H9 (cell line): Measurements from ENCODE around the gene ZFYVE27. TPM values are rescaled to one million over a fixed set of nuclear protein-coding genes. Genes with fewer than 3 reads are reported as not detected.

Experiments
- DNase-seq: peaks from one replicate; pipeline ENCODE4 v3.0.0-alpha.2; 2017
- H2AFZ ChIP-seq: one replicate; pipeline ENCODE4 v1.6.1; 2013; ENCODE audit warnings: mild to moderate bottlenecking, low read length, control low read depth, moderate library complexity
- H2AK5ac ChIP-seq: 2 replicates; pipeline ENCODE4 v1.6.1; 2013; ENCODE audit warnings: low read length, control low read depth, mixed read lengths; ENCODE audit not compliant: insufficient read length
- H2BK120ac ChIP-seq: one replicate; pipeline ENCODE4 v1.6.1; 2013; ENCODE audit warnings: low read depth, mild to moderate bottlenecking, low read length, control low read depth, inconsistent platforms; ENCODE audit not compliant: poor library complexity, severe bottlenecking
- H2BK12ac ChIP-seq: 2 replicates; pipeline ENCODE4 v1.6.1; 2013; ENCODE audit warnings: low read length, control low read depth, mixed read lengths, low read depth; ENCODE audit not compliant: insufficient read length
- H2BK15ac ChIP-seq: 2 replicates; pipeline ENCODE4 v1.6.1; 2013; ENCODE audit warnings: low read depth, low read length, control low read depth
- H2BK20ac ChIP-seq: one replicate; pipeline ENCODE4 v1.6.1; 2013; ENCODE audit warnings: low read depth, mild to moderate bottlenecking, low read length, control low read depth, inconsistent platforms; ENCODE audit not compliant: poor library complexity, severe bottlenecking
- H2BK5ac ChIP-seq: 2 replicates; pipeline ENCODE4 v1.6.1; 2013; ENCODE audit warnings: low read length, control low read depth, mixed read lengths; ENCODE audit not compliant: insufficient read length
- H3K14ac ChIP-seq: 2 replicates; pipeline ENCODE4 v1.6.1; 2013; ENCODE audit warnings: low read length, control low read depth; ENCODE audit not compliant: insufficient read depth
- H3K18ac ChIP-seq: 2 replicates; pipeline ENCODE4 v1.6.1; 2013; ENCODE audit warnings: low read depth, mild to moderate bottlenecking, mixed read lengths, low read length, control low read depth; ENCODE audit not compliant: insufficient read length
- H3K23ac ChIP-seq: 2 replicates; pipeline ENCODE4 v1.6.1; 2013; ENCODE audit warnings: low read length, control low read depth, mixed read lengths, low read depth; ENCODE audit not compliant: insufficient read length
- H3K23me2 ChIP-seq: 2 replicates; pipeline ENCODE4 v1.6.1; 2013; ENCODE audit warnings: low read depth, mild to moderate bottlenecking, mixed read lengths, low read length, control low read depth; ENCODE audit not compliant: insufficient read length, poor library complexity, severe bottlenecking
- H3K27ac ChIP-seq: 2 replicates; pipeline ENCODE4 v1.5.1; 2013; ENCODE audit warnings: low read length, control low read depth, mixed read lengths, low read depth; ENCODE audit not compliant: insufficient read length
- H3K27me3 ChIP-seq: 2 replicates; pipeline ENCODE4 v1.6.1; 2013; ENCODE audit warnings: low read length, control low read depth, inconsistent platforms; ENCODE audit not compliant: insufficient read depth
- H3K4ac ChIP-seq: 2 replicates; pipeline ENCODE4 v1.6.1; 2013; ENCODE audit warnings: low read depth, mild to moderate bottlenecking, control low read depth, inconsistent platforms, low read length, moderate library complexity
- H3K4me1 ChIP-seq: 2 replicates; pipeline ENCODE4 v1.6.1; 2013; ENCODE audit warnings: low read length, control low read depth, inconsistent platforms; ENCODE audit not compliant: insufficient read depth
- H3K4me2 ChIP-seq: 2 replicates; pipeline ENCODE4 v1.6.1; 2013; ENCODE audit warnings: low read length, control low read depth, mixed read lengths; ENCODE audit not compliant: insufficient read length, insufficient read depth
- H3K56ac ChIP-seq: 2 replicates; pipeline ENCODE4 v1.6.1; 2013; ENCODE audit warnings: low read depth, mild to moderate bottlenecking, mixed read lengths, low read length, control low read depth; ENCODE audit not compliant: insufficient read length
- H3K79me1 ChIP-seq: 2 replicates; pipeline ENCODE4 v1.6.1; 2013; ENCODE audit warnings: low read depth, mild to moderate bottlenecking, moderate library complexity, low read length, control low read depth, inconsistent platforms; ENCODE audit not compliant: insufficient read depth, poor library complexity, severe bottlenecking
- H3K79me2 ChIP-seq: 2 replicates; pipeline ENCODE4 v1.6.1; 2013; ENCODE audit warnings: low read length, control low read depth, inconsistent platforms; ENCODE audit not compliant: insufficient read depth
- H3K9ac ChIP-seq: 2 replicates; pipeline ENCODE4 v1.6.1; 2013; ENCODE audit warnings: low read length, control low read depth, mixed read lengths; ENCODE audit not compliant: insufficient read length; ENCODE audit errors: extremely low read depth
- H3K9me3 ChIP-seq: one replicate; pipeline ENCODE4 v1.6.1; 2013; ENCODE audit warnings: low read depth, low read length, inconsistent platforms; ENCODE audit not compliant: control insufficient read depth
- H3T11ph ChIP-seq: one replicate; pipeline ENCODE4 v1.6.1; 2013; ENCODE audit warnings: mild to moderate bottlenecking, low read length, control low read depth, inconsistent platforms
- H4K20me1 ChIP-seq: one replicate; pipeline ENCODE4 v1.6.1; 2013; ENCODE audit not compliant: control insufficient read depth, insufficient read length, insufficient read depth
- H4K5ac ChIP-seq: 2 replicates; pipeline ENCODE4 v1.6.1; 2013; ENCODE audit warnings: low read depth, mild to moderate bottlenecking, mixed read lengths, low read length, control low read depth; ENCODE audit not compliant: insufficient read length
- H4K8ac ChIP-seq: replicated peaks from 2 replicates; pipeline ENCODE4 v1.6.1; 2013; ENCODE audit warnings: low read length, control low read depth, mixed read lengths, low read depth; ENCODE audit not compliant: insufficient read length
- H4K91ac ChIP-seq: 2 replicates; pipeline ENCODE4 v1.6.1; 2013; ENCODE audit warnings: low read depth, mild to moderate bottlenecking, moderate library complexity, mixed read lengths, low read length, control low read depth; ENCODE audit not compliant: insufficient read length
- H3K27ac Mint-ChIP-seq, 3 experiments: 2 replicates in 2 of 3; 3 replicates in 1 of 3; pipeline ENCODE4 v1.8.0; 2020 to 2021; ENCODE audit warnings: mixed read lengths in 3 of 3, mild to moderate bottlenecking in 1 of 3, moderate library complexity in 1 of 3
- H3K27me3 Mint-ChIP-seq: 2 replicates; pipeline ENCODE4 v1.8.0; 2021; ENCODE audit warnings: low read depth, mild to moderate bottlenecking, moderate library complexity, mixed read lengths
- H3K36me3 Mint-ChIP-seq, 3 experiments: 2 replicates in 2 of 3; 3 replicates in 1 of 3; pipeline ENCODE4 v1.8.0; 2020 to 2021; ENCODE audit warnings: low read depth in 3 of 3, mixed read lengths in 3 of 3; ENCODE audit not compliant: insufficient read depth in 1 of 3
- H3K4me1 Mint-ChIP-seq, 2 experiments: 2 replicates each; pipeline ENCODE4 v1.8.0; 2020; ENCODE audit warnings: mixed read lengths in 2 of 2
- H3K4me3 Mint-ChIP-seq, 2 experiments: 2 replicates in 1 of 2; 3 replicates in 1 of 2; pipeline ENCODE4 v1.8.0; 2020 to 2021; ENCODE audit warnings: mild to moderate bottlenecking in 2 of 2, mixed read lengths in 2 of 2, moderate library complexity in 1 of 2
- H3K9me3 Mint-ChIP-seq, 2 experiments: 2 replicates in 1 of 2; 3 replicates in 1 of 2; pipeline ENCODE4 v1.8.0; 2020; ENCODE audit warnings: mild to moderate bottlenecking in 2 of 2, mixed read lengths in 2 of 2, moderate library complexity in 1 of 2
- WGBS: extraction: QIAGEN DNeasy Blood & Tissue Kit; methylation state at CpG from one replicate; pipeline ENCODE4 v1.1.7; 2013; ENCODE audit warnings: missing lambda C conversion rate, low lambda C conversion rate, mixed read lengths; ENCODE audit not compliant: insufficient read length; ENCODE audit errors: extremely low coverage; 5-methylcytosine and 5-hydroxymethylcytosine counted together
- total RNA-seq: library from RNA; stranded (reverse); gene quantifications from 2 replicates; pipeline ENCODE4 v1.2.1, GENCODE V29; 2021
- TF ChIP-seq, protein P1 (sequence below): fragments of 200-600 bp; sonication (generic); conservative IDR thresholded peaks from 3 replicates; pipeline ENCODE4 v1.8.0; 2021; ENCODE audit warnings: antibody characterized with exemption, mild to moderate bottlenecking

The ZFYVE27 gene
- total RNA-seq, 1 experiment from 2014 or later: 33.2 TPM

DNA sequence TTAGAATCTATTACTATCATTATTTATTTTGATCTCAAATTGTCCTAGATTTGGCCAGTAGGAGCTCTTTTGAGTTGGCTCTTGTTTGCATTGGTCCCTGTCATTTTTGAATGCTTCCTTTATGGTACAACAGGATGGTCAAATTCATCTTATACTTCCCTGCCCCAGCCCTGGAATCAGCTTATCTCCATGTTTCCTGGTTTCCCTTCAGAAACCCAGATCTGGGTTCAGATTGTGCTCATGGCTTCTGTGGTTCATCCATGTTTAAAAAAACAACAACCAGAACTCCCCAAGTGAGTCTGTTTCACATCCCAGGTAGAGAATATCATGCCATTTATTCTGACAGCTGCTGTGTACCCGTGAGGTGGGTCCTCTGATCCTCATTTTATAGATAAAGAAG is 10.6 kb downstream of the ZFYVE27 start:
- no peaks in the 10 kb centered on the region for H3K4me1 Mint-ChIP-seq
- no peaks in the 10 kb centered on the region for H3K23me2 ChIP-seq
- H3K79me2 ChIP-seq: no peaks in the 10 kb centered on the region
- H2AFZ ChIP-seq: no peak overlapping the region
- no peaks in the 10 kb centered on the region for H3K9me3 ChIP-seq
- H3K14ac ChIP-seq: no peak overlapping the region
- TF ChIP-seq, protein P1, sequence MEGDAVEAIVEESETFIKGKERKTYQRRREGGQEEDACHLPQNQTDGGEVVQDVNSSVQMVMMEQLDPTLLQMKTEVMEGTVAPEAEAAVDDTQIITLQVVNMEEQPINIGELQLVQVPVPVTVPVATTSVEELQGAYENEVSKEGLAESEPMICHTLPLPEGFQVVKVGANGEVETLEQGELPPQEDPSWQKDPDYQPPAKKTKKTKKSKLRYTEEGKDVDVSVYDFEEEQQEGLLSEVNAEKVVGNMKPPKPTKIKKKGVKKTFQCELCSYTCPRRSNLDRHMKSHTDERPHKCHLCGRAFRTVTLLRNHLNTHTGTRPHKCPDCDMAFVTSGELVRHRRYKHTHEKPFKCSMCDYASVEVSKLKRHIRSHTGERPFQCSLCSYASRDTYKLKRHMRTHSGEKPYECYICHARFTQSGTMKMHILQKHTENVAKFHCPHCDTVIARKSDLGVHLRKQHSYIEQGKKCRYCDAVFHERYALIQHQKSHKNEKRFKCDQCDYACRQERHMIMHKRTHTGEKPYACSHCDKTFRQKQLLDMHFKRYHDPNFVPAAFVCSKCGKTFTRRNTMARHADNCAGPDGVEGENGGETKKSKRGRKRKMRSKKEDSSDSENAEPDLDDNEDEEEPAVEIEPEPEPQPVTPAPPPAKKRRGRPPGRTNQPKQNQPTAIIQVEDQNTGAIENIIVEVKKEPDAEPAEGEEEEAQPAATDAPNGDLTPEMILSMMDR: no peak
- no peak overlapping the region for H2BK15ac ChIP-seq
- H2BK5ac ChIP-seq: no peak overlapping the region
- no CpG with 5 or more reads among the region's 1 CpG for WGBS
- no peak overlapping the region for H4K5ac ChIP-seq
- no peak overlapping the region for H3K27ac Mint-ChIP-seq
- no peaks in the 10 kb centered on the region for H3K79me1 ChIP-seq
- H3K9ac ChIP-seq: no peak overlapping the region
- no peak overlapping the region for H2BK120ac ChIP-seq
- H3K18ac ChIP-seq: no peak overlapping the region
- H4K20me1 ChIP-seq: no peaks in the 10 kb centered on the region
- H3K27ac ChIP-seq: no peak overlapping the region
- no peak overlapping the region for H2BK12ac ChIP-seq
- no peak overlapping the region for H3K4me3 Mint-ChIP-seq
- no peaks in the 10 kb centered on the region for H3K9me3 Mint-ChIP-seq
- no peak overlapping the region for H3K4ac ChIP-seq
- H3K27me3 Mint-ChIP-seq: no peaks in the 10 kb centered on the region
- no peak overlapping the region for H4K8ac ChIP-seq
- H3K4me1 ChIP-seq: no peaks in the 10 kb centered on the region
- no peak overlapping the region for H3T11ph ChIP-seq
- no peaks in the 10 kb centered on the region for H3K27me3 ChIP-seq
- no peak overlapping the region for H3K56ac ChIP-seq
- no peak overlapping the region for H4K91ac ChIP-seq
- H3K36me3 Mint-ChIP-seq: peaks cover 9 to 84% (median 62%) of the 10 kb centered on the region in 3 experiments; a peak in 6 of 7 replicates
- H2AK5ac ChIP-seq: no peak overlapping the region
- no peak overlapping the region for H3K23ac ChIP-seq
- no peak overlapping the region for H2BK20ac ChIP-seq
- DNase-seq: no peak
- H3K4me2 ChIP-seq: no peak overlapping the region
